ENCODE measurements around the gene GLYATL1.

GLYATL1 gene

DNA sequence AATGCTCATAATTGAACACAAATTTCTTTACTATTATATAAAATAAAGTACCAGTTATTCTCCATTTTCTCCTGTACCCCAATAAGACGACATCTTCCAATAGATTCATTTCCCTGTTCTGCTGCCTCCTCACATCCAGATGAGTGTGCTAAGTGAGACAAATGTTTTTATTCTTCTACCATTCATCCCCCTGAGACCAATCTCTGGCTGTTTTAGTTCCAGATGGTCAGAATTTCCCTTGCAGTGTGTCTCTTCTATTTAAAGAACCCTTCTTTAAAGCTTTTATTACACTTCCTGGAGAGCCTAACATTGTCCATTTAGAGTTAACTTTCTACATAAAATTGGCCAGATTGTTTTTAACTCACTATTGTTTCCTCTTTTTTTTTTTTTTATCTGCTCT, 41.2 kb upstream of the GLYATL1 start (continued):
- TF ChIP-seq, protein P1, sequence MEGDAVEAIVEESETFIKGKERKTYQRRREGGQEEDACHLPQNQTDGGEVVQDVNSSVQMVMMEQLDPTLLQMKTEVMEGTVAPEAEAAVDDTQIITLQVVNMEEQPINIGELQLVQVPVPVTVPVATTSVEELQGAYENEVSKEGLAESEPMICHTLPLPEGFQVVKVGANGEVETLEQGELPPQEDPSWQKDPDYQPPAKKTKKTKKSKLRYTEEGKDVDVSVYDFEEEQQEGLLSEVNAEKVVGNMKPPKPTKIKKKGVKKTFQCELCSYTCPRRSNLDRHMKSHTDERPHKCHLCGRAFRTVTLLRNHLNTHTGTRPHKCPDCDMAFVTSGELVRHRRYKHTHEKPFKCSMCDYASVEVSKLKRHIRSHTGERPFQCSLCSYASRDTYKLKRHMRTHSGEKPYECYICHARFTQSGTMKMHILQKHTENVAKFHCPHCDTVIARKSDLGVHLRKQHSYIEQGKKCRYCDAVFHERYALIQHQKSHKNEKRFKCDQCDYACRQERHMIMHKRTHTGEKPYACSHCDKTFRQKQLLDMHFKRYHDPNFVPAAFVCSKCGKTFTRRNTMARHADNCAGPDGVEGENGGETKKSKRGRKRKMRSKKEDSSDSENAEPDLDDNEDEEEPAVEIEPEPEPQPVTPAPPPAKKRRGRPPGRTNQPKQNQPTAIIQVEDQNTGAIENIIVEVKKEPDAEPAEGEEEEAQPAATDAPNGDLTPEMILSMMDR (tag by site-specific recombination; IDR thresholded peaks at IDR 0.05) = no peak
- TF ChIP-seq, protein P2, sequence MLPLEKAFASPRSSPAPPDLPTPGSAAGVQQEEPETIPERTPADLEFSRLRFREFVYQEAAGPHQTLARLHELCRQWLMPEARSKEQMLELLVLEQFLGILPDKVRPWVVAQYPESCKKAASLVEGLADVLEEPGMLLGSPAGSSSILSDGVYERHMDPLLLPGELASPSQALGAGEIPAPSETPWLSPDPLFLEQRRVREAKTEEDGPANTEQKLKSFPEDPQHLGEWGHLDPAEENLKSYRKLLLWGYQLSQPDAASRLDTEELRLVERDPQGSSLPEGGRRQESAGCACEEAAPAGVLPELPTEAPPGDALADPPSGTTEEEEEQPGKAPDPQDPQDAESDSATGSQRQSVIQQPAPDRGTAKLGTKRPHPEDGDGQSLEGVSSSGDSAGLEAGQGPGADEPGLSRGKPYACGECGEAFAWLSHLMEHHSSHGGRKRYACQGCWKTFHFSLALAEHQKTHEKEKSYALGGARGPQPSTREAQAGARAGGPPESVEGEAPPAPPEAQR (tag by site-specific recombination; IDR thresholded peaks at IDR 0.05) = no peak
- no peak for TF ChIP-seq KLF7 (tag by site-specific recombination; IDR thresholded peaks at IDR 0.05; ENCODE audit: borderline replicate concordance)
- no peak for TF ChIP-seq ZNF132 (tag by site-specific recombination; IDR thresholded peaks at IDR 0.05; ENCODE audit: borderline replicate concordance)

DNA sequence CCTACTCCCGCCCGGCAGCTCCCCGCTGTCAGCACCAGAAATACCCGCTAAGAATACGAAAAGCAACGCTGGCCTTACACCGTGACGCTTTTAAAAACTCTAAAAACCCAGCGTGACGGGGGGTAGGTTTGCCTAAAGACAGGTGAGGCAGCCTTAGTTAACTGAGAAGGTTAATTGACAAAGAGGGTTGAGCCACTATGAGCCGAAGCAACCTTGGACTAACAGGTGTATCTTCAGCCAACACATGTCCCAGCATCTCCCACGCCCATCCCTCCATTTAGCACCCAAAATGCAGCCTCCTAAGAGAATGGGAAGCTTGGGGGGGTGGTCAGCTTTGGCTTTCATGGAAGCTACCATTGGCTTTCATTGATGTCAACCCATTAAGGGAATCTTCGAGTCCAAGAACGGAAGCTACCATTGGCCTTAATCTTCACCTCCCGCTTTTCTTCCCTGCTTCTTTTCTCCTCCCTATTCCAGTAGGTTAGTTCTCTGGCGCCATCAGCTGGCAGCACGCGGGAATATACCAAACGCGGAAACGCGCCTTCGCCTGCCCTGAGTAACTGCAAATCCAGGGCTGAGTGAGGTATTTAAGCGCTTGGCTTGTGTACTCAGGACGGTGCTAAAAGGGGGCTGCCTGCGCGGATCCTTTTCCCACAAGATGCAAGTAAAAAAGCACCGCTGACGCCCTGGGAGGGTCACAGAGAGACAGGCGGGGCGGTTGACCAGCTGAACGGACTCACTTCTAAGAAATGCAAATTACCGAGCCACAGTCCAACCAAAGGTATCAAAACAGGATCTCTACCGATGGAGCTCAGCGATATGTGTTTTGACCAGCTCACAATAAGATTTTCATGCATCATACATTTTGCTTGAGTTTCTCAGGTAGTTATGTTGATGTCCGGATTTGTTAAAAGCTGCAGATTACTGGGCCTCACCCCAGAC, 38.5 kb upstream of the GLYATL1 start:
- no peak overlapping the region for H3K27ac ChIP-seq (ENCODE audit: extremely low read depth, low read depth, low read length)
- H3K4me3 ChIP-seq (ENCODE audit: low read depth, low read length) = no peak overlapping the region
- no peaks in the 10 kb centered on the region for H3K4me1 ChIP-seq (ENCODE audit: control insufficient read depth, insufficient read depth, low read length)
- TF ChIP-seq, protein P3, sequence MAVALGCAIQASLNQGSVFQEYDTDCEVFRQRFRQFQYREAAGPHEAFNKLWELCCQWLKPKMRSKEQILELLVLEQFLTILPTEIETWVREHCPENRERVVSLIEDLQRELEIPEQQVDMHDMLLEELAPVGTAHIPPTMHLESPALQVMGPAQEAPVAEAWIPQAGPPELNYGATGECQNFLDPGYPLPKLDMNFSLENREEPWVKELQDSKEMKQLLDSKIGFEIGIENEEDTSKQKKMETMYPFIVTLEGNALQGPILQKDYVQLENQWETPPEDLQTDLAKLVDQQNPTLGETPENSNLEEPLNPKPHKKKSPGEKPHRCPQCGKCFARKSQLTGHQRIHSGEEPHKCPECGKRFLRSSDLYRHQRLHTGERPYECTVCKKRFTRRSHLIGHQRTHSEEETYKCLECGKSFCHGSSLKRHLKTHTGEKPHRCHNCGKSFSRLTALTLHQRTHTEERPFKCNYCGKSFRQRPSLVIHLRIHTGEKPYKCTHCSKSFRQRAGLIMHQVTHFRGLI (tag by site-specific recombination; IDR thresholded peaks at IDR 0.05) = no peak
- TF ChIP-seq ZNF223 (tag by site-specific recombination; IDR thresholded peaks at IDR 0.05) (no peak), ZFP3 (tag by site-specific recombination; IDR thresholded peaks at IDR 0.05; ENCODE audit: low read depth) (no peak), YY2 (tag by site-specific recombination; IDR thresholded peaks at IDR 0.05) (no peak), ZNF837 (tag by site-specific recombination; IDR thresholded peaks at IDR 0.05) (no peak), ZBTB1 (tag by site-specific recombination; IDR thresholded peaks at IDR 0.05) (no peak), GLI2 (tag by site-specific recombination; IDR thresholded peaks at IDR 0.05; ENCODE audit: borderline replicate concordance, low read depth) (no peak), OSR2 (tag by site-specific recombination; IDR thresholded peaks at IDR 0.05) (no peak), ZBTB8A (tag by site-specific recombination; IDR thresholded peaks at IDR 0.05) (no peak), KLF10 (tag by site-specific recombination; IDR thresholded peaks at IDR 0.05) (no peak), ZNF423 (tag by site-specific recombination; IDR thresholded peaks at IDR 0.05) (no peak), MYNN (tag by site-specific recombination; IDR thresholded peaks at IDR 0.05; ENCODE audit: borderline replicate concordance) (no peak), ZNF354C (tag by site-specific recombination; IDR thresholded peaks at IDR 0.05; ENCODE audit: borderline replicate concordance, low read depth) (no peak), ZNF426 (tag by site-specific recombination; IDR thresholded peaks at IDR 0.05) (no peak), ZNF341 (tag by site-specific recombination; IDR thresholded peaks at IDR 0.05; ENCODE audit: low read depth) (no peak)
- TF ChIP-seq, protein P4, sequence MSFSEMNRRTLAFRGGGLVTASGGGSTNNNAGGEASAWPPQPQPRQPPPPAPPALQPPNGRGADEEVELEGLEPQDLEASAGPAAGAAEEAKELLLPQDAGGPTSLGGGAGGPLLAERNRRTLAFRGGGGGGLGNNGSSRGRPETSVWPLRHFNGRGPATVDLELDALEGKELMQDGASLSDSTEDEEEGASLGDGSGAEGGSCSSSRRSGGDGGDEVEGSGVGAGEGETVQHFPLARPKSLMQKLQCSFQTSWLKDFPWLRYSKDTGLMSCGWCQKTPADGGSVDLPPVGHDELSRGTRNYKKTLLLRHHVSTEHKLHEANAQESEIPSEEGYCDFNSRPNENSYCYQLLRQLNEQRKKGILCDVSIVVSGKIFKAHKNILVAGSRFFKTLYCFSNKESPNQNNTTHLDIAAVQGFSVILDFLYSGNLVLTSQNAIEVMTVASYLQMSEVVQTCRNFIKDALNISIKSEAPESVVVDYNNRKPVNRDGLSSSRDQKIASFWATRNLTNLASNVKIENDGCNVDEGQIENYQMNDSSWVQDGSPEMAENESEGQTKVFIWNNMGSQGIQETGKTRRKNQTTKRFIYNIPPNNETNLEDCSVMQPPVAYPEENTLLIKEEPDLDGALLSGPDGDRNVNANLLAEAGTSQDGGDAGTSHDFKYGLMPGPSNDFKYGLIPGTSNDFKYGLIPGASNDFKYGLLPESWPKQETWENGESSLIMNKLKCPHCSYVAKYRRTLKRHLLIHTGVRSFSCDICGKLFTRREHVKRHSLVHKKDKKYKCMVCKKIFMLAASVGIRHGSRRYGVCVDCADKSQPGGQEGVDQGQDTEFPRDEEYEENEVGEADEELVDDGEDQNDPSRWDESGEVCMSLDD (tag by site-specific recombination; IDR thresholded peaks at IDR 0.05) = no peak
- TF ChIP-seq, protein P5, sequence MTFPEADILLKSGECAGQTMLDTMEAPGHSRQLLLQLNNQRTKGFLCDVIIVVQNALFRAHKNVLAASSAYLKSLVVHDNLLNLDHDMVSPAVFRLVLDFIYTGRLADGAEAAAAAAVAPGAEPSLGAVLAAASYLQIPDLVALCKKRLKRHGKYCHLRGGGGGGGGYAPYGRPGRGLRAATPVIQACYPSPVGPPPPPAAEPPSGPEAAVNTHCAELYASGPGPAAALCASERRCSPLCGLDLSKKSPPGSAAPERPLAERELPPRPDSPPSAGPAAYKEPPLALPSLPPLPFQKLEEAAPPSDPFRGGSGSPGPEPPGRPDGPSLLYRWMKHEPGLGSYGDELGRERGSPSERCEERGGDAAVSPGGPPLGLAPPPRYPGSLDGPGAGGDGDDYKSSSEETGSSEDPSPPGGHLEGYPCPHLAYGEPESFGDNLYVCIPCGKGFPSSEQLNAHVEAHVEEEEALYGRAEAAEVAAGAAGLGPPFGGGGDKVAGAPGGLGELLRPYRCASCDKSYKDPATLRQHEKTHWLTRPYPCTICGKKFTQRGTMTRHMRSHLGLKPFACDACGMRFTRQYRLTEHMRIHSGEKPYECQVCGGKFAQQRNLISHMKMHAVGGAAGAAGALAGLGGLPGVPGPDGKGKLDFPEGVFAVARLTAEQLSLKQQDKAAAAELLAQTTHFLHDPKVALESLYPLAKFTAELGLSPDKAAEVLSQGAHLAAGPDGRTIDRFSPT (tag by site-specific recombination; IDR thresholded peaks at IDR 0.05) = no peak
- POLR2A ChIA-PET = no interaction called here
- H3K36me3 ChIP-seq (ENCODE audit: control insufficient read depth in 2 of 2, insufficient read depth in 1 of 2, low read length in 2 of 2) = peaks cover 0 to 12% of the 10 kb centered on the region in 2 experiments; a peak in 1 of 3 replicates
- CTCF ChIA-PET = interaction anchor here (0.6 to 1.3 kb wide), 6 partner anchors 11 to 729 kb away, joined by 3 to 4 read pairs (median 3); no protein-coding TSS in a partner anchor
- no peaks in the 10 kb centered on the region for H3K9me3 ChIP-seq (ENCODE audit: control insufficient read depth, insufficient read depth, low read depth, low read length)
